GM19099 (cell line): ENCODE data around the gene NFAT5.

Experiments used
- POLR2A ChIP-seq: IDR thresholded peaks from 3 replicates; pipeline ENCODE4 v1.6.1; 2011; ENCODE audit warnings: low read depth; ENCODE audit not compliant: insufficient read length; ENCODE audit errors: extremely low read depth

NFAT5 gene

GRCh38 chr16:69706256-69706974 lies 140.6 kb downstream of the NFAT5 start:
- TF ChIP-seq POLR2A = no peak

- TF ChIP-seq POLR2A = no peak
Observed at GRCh38 chr16:69706975-69707340, 141.2 kb downstream of the NFAT5 start.

- no peak for TF ChIP-seq POLR2A
Observed at GRCh38 chr16:69707920-69708683, 142.3 kb downstream of the NFAT5 start.

- TF ChIP-seq POLR2A = no peak
Observed at GRCh38 chr16:69709456-69710084, 143.8 kb downstream of the NFAT5 start.

- no peak for TF ChIP-seq POLR2A
Observed at GRCh38 chr16:69711115-69711740, 145.5 kb downstream of the NFAT5 start.

GRCh38 chr16:69712277-69712676 lies 146.5 kb downstream of the NFAT5 start:
- TF ChIP-seq POLR2A = no peak

- TF ChIP-seq POLR2A = no peak
Observed at GRCh38 chr16:69712914-69713581, 147.3 kb downstream of the NFAT5 start.

GRCh38 chr16:69717066-69717465 lies 151.3 kb downstream of the NFAT5 start:
- TF ChIP-seq POLR2A = no peak

- no peak for TF ChIP-seq POLR2A
Observed at GRCh38 chr16:69718111-69718764, 152.5 kb downstream of the NFAT5 start.

GRCh38 chr16:69720822-69721430 lies 155.2 kb downstream of the NFAT5 start:
- no peak for TF ChIP-seq POLR2A

- TF ChIP-seq POLR2A = no peak
Observed at GRCh38 chr16:69721441-69721957, 155.7 kb downstream of the NFAT5 start.

- no peak for TF ChIP-seq POLR2A
Observed at GRCh38 chr16:69724414-69724873, 158.7 kb downstream of the NFAT5 start.

- TF ChIP-seq POLR2A = no peak
Observed at GRCh38 chr16:69724981-69725479, 159.3 kb downstream of the NFAT5 start.
